Measurements from ENCODE around the gene CA10. TPM values are rescaled to one million over a fixed set of nuclear protein-coding genes. Genes with fewer than 3 reads are reported as not detected.

Gene CA10
- total and polyA plus RNA-seq, 9 of the 15 experiments (the other 6 are each of a cell fraction or from before 2014, with no cell fraction given) = not detected

GRCh38 chr17:51721730-51722129, 436.8 kb downstream of the CA10 start:
- CTCF ChIA-PET (ENCODE audit: low intra/inter-chr PET ratio) = no interaction called here
- H3K9me3 ChIP-seq (replicated peaks; ENCODE audit: control insufficient read depth, insufficient read depth, low read depth, low read length) = no peaks in the 10 kb centered on the region
- in situ Hi-C loops (cut with MboI) (no loop called here), intact Hi-C loops (cut with micrococcal nuclease) (no loop called here)
- DNase-seq (ENCODE audit: extremely low read depth in 1 of 4, low spot score in 3 of 4) (no peak), FAIRE-seq (no peak), ATAC-seq (no peak)
- no peak overlapping the region for H3K9ac ChIP-seq (ENCODE audit: insufficient read depth in 1 of 2, low read depth in 2 of 2, low read length in 2 of 2)
- no peak overlapping the region for H3K27ac ChIP-seq (ENCODE audit: extremely low read depth, low read depth, low read length)
- no TSS peak for BruUV-seq (replicated peaks)
- no peaks in the 10 kb centered on the region for H3K79me2 ChIP-seq (ENCODE audit: control insufficient read depth, insufficient read depth, low read length)
- no peaks in the 10 kb centered on the region for H3K4me1 ChIP-seq (replicated peaks in 1 of 2; ENCODE audit: control insufficient read depth in 2 of 2, insufficient read depth in 2 of 2, low read length in 2 of 2)
- no peak overlapping the region for H3K4me3 ChIP-seq
- no peaks in the 10 kb centered on the region for H4K20me1 ChIP-seq (replicated peaks; ENCODE audit: control insufficient read depth, insufficient read depth, low read length)
- no peaks in the 10 kb centered on the region for H3K36me3 ChIP-seq (ENCODE audit: control insufficient read depth, insufficient read depth, low read length)
- POLR2A ChIA-PET = interaction anchor here (0.7 kb wide), 1 partner anchor 10 kb away, joined by 4 read pairs; no protein-coding TSS in a partner anchor
- no peaks in the 10 kb centered on the region for H3K27me3 ChIP-seq (ENCODE audit: control insufficient read depth in 2 of 2, insufficient read depth in 2 of 2, low read length in 2 of 2)
- no peaks in the 10 kb centered on the region for H3K9me1 ChIP-seq (ENCODE audit: control insufficient read depth, insufficient read depth, low read length)
- 3% methylated on average over 5 of the region's 5 CpGs for WGBS (ENCODE audit: insufficient coverage, low coverage, missing lambda C conversion rate)
- H2AFZ ChIP-seq (ENCODE audit: low read depth, low read length) = no peak overlapping the region
- H3K4me2 ChIP-seq (ENCODE audit: insufficient read depth, low read length) = no peak overlapping the region
- no peak for TF ChIP-seq LEF1 (IDR thresholded peaks at IDR 0.05)
- no peak for TF ChIP-seq PBX2 (CRISPR knock-in tag; IDR thresholded peaks at IDR 0.05; ENCODE audit: low read depth)
- no peak for TF ChIP-seq PBX2 (tag; conservative IDR thresholded peaks at IDR 0.05; ENCODE audit: low read depth)
- TF ChIP-seq BDP1 (IDR thresholded peaks at IDR 0.05; ENCODE audit: insufficient read depth, insufficient read length) = no peak
- no peak for TF ChIP-seq CHD4 (IDR thresholded peaks at IDR 0.05; ENCODE audit: insufficient read depth, insufficient replicate concordance, low read depth, low read length, poor library complexity, severe bottlenecking)
- no peak for TF ChIP-seq RHOXF2B (CRISPR knock-in tag; conservative IDR thresholded peaks at IDR 0.05)
- no peak for TF ChIP-seq CHD7 (IDR thresholded peaks at IDR 0.05; ENCODE audit: low read depth, low read length)
- TF ChIP-seq PKNOX1 (IDR thresholded peaks at IDR 0.05) = no peak

Measured in K562 (cell line).